NCI-H1436 treated with DMSO at 0.1 percent for 48 hours (cell line): ENCODE results near the gene OR2D3.
A peak's percentile ranks its signal among the peaks of the same experiment; 100 is the strongest.
"Not testable (repeated sequence)": the region's sequence is repeated elsewhere in the genome, so short reads cannot be mapped to it uniquely, and the experiment has no call there.

ENCODE experiments used
- DNase-seq: peaks from one replicate; lab custom pipeline; 2025; lab: John Stamatoyannopoulos, UW

OR2D3 gene

GRCh38 chr11:6920702-6921101 is at the start of gene OR2D3:
Gene OR2D3, plus strand, starts transcription at chr11:6921002. Its CDS starts 0 bp downstream, at chr11:6921002.
- DNase-seq, result no peak

- no peak for DNase-seq
These were observed 49.5 kb upstream of the OR2D3 start for GRCh38 chr11:6871278-6871677.

- no peak for DNase-seq
These were observed 45.0 kb upstream of the OR2D3 start for GRCh38 chr11:6875761-6876160.

GRCh38 chr11:6876325-6876724 is 44.5 kb upstream of the OR2D3 start, which contains the start of gene OR10A4:
Gene OR10A4, plus strand, starts transcription at chr11:6876625. Its CDS starts 23 bp downstream, at chr11:6876648.
- no peak for DNase-seq

GRCh38 chr11:6876914-6877313 is 43.9 kb upstream of the OR2D3 start:
- DNase-seq, result no peak

- no peak for DNase-seq
These were observed 38.1 kb upstream of the OR2D3 start for GRCh38 chr11:6882751-6883150.

- DNase-seq, result not testable (repeated sequence)
These were observed 33.1 kb upstream of the OR2D3 start for GRCh38 chr11:6887711-6888110.

GRCh38 chr11:6888830-6889229 is 32.0 kb upstream of the OR2D3 start:
- DNase-seq, result no peak

- no peak for DNase-seq
These were observed 31.0 kb upstream of the OR2D3 start for GRCh38 chr11:6889835-6890234.

GRCh38 chr11:6892400-6892799 is 28.4 kb upstream of the OR2D3 start, which contains the start of gene OR2D2:
Gene OR2D2, minus strand, starts transcription at chr11:6892500. Its CDS starts 0 bp downstream, at chr11:6892500.
- no peak for DNase-seq

- no peak for DNase-seq
These were observed 26.7 kb upstream of the OR2D3 start for GRCh38 chr11:6894097-6894496.

- DNase-seq, result no peak
These were observed 25.8 kb upstream of the OR2D3 start for GRCh38 chr11:6895010-6895409.

GRCh38 chr11:6898911-6899310 is 21.9 kb upstream of the OR2D3 start:
- DNase-seq, result no peak

GRCh38 chr11:6900327-6900999 is 20.3 kb upstream of the OR2D3 start:
- no peak for DNase-seq

GRCh38 chr11:6904804-6905203 is 16.0 kb upstream of the OR2D3 start:
- not testable (repeated sequence) for DNase-seq

GRCh38 chr11:6911378-6911777 is 9.4 kb upstream of the OR2D3 start:
- DNase-seq, result no peak

GRCh38 chr11:6911948-6912347 is 8.9 kb upstream of the OR2D3 start:
- DNase-seq, result no peak

GRCh38 chr11:6919698-6920097 is 1.1 kb upstream of the OR2D3 start:
- no peak for DNase-seq

GRCh38 chr11:6925007-6925577 is 4.3 kb downstream of the OR2D3 start:
- no peak for DNase-seq

- DNase-seq, result no peak
These were observed 4.9 kb downstream of the OR2D3 start for GRCh38 chr11:6925636-6926207.

- DNase-seq, result peak; percentile 45
These were observed 5.6 kb downstream of the OR2D3 start, which contains the start of gene ZNF215 for GRCh38 chr11:6926208-6927029. Gene ZNF215, plus strand, starts transcription at chr11:6926426. Its CDS starts 5,847 bp downstream, at chr11:6932273.

- DNase-seq, result no peak
These were observed 6.3 kb downstream of the OR2D3 start for GRCh38 chr11:6927030-6927617.
